Measurements from ENCODE around the gene CXCR5. TPM values are rescaled to one million over a fixed set of nuclear protein-coding genes. Genes with fewer than 3 reads are reported as not detected.

The CXCR5 gene
- total and polyA plus RNA-seq, 2 of the 4 experiments (the other 2 are of a cell fraction) = not detected

DNA sequence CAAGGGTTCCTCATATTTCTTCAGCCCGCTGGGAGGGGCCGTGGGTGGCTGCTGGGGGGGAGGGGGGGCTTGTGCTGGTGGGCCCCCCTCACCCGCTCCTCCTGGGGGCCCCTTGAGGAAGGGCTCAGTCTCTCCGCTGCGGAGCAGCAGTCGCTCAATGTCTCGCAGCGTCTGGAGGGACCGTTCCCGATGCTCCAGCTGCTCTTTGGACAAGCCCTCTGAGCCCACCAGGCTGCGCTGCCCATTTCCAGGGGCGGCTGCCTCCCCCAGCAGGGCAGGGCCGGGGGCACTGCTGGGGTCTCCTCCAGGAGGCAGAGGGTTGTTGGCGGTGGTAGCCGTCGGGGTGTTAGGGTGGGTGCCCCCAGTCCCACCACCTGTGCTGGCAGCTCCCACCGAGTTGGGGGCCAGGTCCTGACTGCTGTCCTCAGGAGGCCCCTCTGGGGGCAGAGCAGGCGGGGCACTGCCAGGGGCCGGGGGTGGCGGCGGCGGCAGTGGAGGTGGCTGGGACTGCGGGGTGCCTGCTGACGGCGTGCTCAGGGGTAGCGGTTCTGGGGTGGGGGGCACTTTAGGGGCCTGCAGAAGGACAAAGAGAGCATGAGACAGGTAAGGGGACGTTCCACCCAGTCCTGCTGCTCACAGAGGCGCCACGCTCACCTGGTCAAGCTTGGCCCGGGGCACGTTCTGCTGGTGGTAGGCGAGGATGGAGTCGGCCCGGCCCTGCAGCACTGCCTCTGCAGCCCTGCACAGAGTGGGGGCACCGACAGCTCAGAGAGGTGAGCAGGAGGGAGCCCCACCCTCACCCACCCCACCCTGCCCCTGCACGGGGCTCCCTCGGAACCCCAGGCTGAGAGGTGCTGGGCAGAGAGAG is 18.9 kb downstream of the CXCR5 start:
- Histone ChIP-seq H4K20me1 (ENCODE audit: insufficient read depth, low read length) (peaks cover 72% of the 10 kb centered on the region), H3K79me1 (ENCODE audit: low read depth in 1 of 2, low read length in 2 of 2) (peaks cover 27 to 75% of the 10 kb centered on the region in 2 experiments; a peak in 3 of 4 replicates), H3K4ac (ENCODE audit: low read depth, low read length) (no peak overlapping the region), H3K27ac (ENCODE audit: insufficient read depth, low read length) (no peak overlapping the region), H4K91ac (ENCODE audit: insufficient read depth, low read depth, low read length) (no peak overlapping the region), H4K5ac (ENCODE audit: low read depth, low read length) (no peak overlapping the region), H3K4me1 (ENCODE audit: control insufficient read depth, insufficient read depth, low read length) (peaks cover 5% of the 10 kb centered on the region; the same call in 1 of the 2 replicates), H4K8ac (ENCODE audit: low read depth in 2 of 2, low read length in 2 of 2) (no peak overlapping the region), H2AFZ (replicated peaks; ENCODE audit: low read length, poor library complexity) (no peak overlapping the region), H3K4me3 (ENCODE audit: insufficient read depth, low read depth, low read length) (no peak overlapping the region), H3K23ac (ENCODE audit: low read depth, low read length) (no peak overlapping the region), H2BK120ac (ENCODE audit: low read depth, low read length) (no peak overlapping the region), H3K9me1 (ENCODE audit: insufficient read depth, low read length) (no peaks in the 10 kb centered on the region), H2BK15ac (ENCODE audit: low read depth, low read length) (no peak overlapping the region), H3K4me2 (ENCODE audit: low read depth, low read length) (no peak overlapping the region), H2BK5ac (ENCODE audit: low read depth, low read length, poor library complexity, severe bottlenecking) (no peak overlapping the region), H3K14ac (replicated peaks; ENCODE audit: low read depth, low read length) (no peak overlapping the region), H2BK20ac (ENCODE audit: low read depth, low read length) (no peak overlapping the region), H3K9ac (ENCODE audit: low read depth, low read length) (no peak overlapping the region), H2AK9ac (replicated peaks; ENCODE audit: low read depth, low read length, poor library complexity) (no peak overlapping the region), H3K36me3 (ENCODE audit: control insufficient read depth, insufficient read depth, low read length) (peaks cover 76% of the 10 kb centered on the region), H3K27me3 (ENCODE audit: control insufficient read depth, insufficient read depth, low read length) (no peaks in the 10 kb centered on the region), H3K9me3 (ENCODE audit: control insufficient read depth, insufficient read depth, low read length) (no peaks in the 10 kb centered on the region), H2AK5ac (ENCODE audit: low read depth, low read length) (no peak overlapping the region), H3K56ac (ENCODE audit: extremely low read depth, insufficient read depth, low read length) (no peak overlapping the region), H3K18ac (ENCODE audit: low read depth, low read length) (no peak overlapping the region)
- ChIA-PET POLR2A (ENCODE audit: unreplicated experiment) (no interaction called here), CTCF (no interaction called here)
- TF ChIP-seq CEBPB (IDR thresholded peaks at IDR 0.05; ENCODE audit: low read depth, low read length) (no peak), RCOR1 (IDR thresholded peaks at IDR 0.05; ENCODE audit: insufficient replicate concordance, low read length) (no peak), MAZ (IDR thresholded peaks at IDR 0.05; ENCODE audit: borderline replicate concordance, low read depth, low read length) (no peak), BHLHE40 (IDR thresholded peaks at IDR 0.05; ENCODE audit: low read depth, low read length) (no peak), POLR2A (IDR thresholded peaks at IDR 0.05; ENCODE audit: low read depth, low read length) (no peak), MAFK (IDR thresholded peaks at IDR 0.05; ENCODE audit: low read depth, low read length) (no peak), FOS (IDR thresholded peaks at IDR 0.05; ENCODE audit: low read depth, low read length) (no peak)
- dilution Hi-C loops (cut with HindIII; ENCODE audit: low sequenced_read_pairs, unreplicated experiment) = no loop called here
- no TSS peak for BruUV-seq (replicated peaks)
- ATAC-seq (ENCODE audit: low read depth) (no peak), DNase-seq (no peak)
- in situ Hi-C loops (cut with MboI; ENCODE audit: low sequenced_read_pairs) = loop anchor here (5.0 kb wide), 1 partner anchor 35 kb away; no protein-coding TSS in a partner anchor
- intact Hi-C loops (cut with micrococcal nuclease) = no loop called here
- 96% methylated on average over 10 of the region's 37 CpGs; no CpG with 5 or more reads in 1 of the 2 experiments for WGBS, 2 experiments (ENCODE audit: extremely low coverage in 2 of 2, insufficient read length in 1 of 2)
